GM12891 (cell line): ENCODE results near the gene HCN4.

Experiments
- PAX5 ChIP-seq: IDR thresholded peaks from 2 replicates; pipeline ENCODE4 v1.6.1; 2011; ENCODE audit warnings: low read length, moderate library complexity, mild to moderate bottlenecking; ENCODE audit not compliant: insufficient read depth, severe bottlenecking
- POLR2A ChIP-seq: IDR thresholded peaks from 2 replicates; pipeline ENCODE4 v1.6.1; 2011; ENCODE audit warnings: low read depth, low read length, control low read depth
- POLR2AphosphoS5 ChIP-seq: IDR thresholded peaks from 2 replicates; pipeline ENCODE4 v1.6.1; 2011; ENCODE audit warnings: low read depth, low read length, control low read depth
- SPI1 ChIP-seq: IDR thresholded peaks from 2 replicates; pipeline ENCODE4 v1.6.1; 2011; ENCODE audit warnings: low read depth, low read length, control low read depth
- TAF1 ChIP-seq: IDR thresholded peaks from 2 replicates; pipeline ENCODE4 v1.6.1; 2011; ENCODE audit warnings: low read depth, low read length, control low read depth

DNA sequence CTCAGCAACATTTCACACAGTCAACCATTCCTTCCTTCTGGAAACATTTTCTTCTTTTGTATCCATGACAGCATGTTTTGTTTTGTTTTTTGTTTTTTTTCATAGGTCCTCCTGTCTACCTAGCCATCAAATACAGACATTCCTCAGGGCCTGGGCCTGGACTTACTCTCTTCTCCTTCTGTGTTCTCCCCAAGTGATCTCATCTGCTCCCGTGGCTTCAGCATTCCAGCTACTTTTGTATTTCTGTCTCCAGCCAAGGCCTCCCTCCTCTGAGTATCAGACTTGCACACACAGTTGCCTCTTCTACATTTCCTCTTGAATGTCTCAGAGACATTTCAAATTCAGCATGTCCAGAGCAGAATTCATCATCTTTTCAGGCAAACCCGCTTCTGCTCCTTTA lies 82.4 kb downstream of the HCN4 start:
- TF ChIP-seq TAF1 (no peak), POLR2A (no peak), POLR2AphosphoS5 (no peak), SPI1 (no peak), PAX5 (no peak)
